Effector memory CD8-positive, alpha-beta T cell (primary cell): ENCODE data around the gene CLDN12.
"Not testable (repeated sequence)": the region's sequence is repeated elsewhere in the genome, so short reads cannot be mapped to it uniquely, and the experiment has no call there.

ENCODE experiments used
- ATAC-seq: fragments of 150-1000 bp; cut with Tn5 transposase; replicated peaks from 2 replicates; pipeline ENCODE4 v1.10.0; 2021; ENCODE audit warnings: mild to moderate bottlenecking, moderate library complexity
- DNase-seq, 3 experiments: peaks; one replicate each; pipeline ENCODE4 v3.0.0; 2021
- H3K27ac Mint-ChIP-seq, 2 donors: one replicate each; pipeline ENCODE4 v1.8.0; 2022; ENCODE audit warnings: mild to moderate bottlenecking in 2 of 2, mixed read lengths in 2 of 2, moderate library complexity in 2 of 2
- H3K27me3 Mint-ChIP-seq, 2 donors: one replicate each; pipeline ENCODE4 v1.8.0; 2022; ENCODE audit warnings: mixed read lengths in 2 of 2
- H3K36me3 Mint-ChIP-seq: one replicate; pipeline ENCODE4 v1.8.0; 2022; ENCODE audit warnings: mild to moderate bottlenecking, moderate library complexity, mixed read lengths; ENCODE audit not compliant: insufficient read depth
- H3K4me1 Mint-ChIP-seq, 2 donors: one replicate each; pipeline ENCODE4 v1.8.0; 2022; ENCODE audit warnings: low read depth in 2 of 2, mixed read lengths in 2 of 2
- H3K4me3 Mint-ChIP-seq, 2 donors: one replicate each; pipeline ENCODE4 v1.8.0; 2022; ENCODE audit warnings: mild to moderate bottlenecking in 2 of 2, mixed read lengths in 2 of 2, moderate library complexity in 2 of 2
- H3K9me3 Mint-ChIP-seq, 2 donors: one replicate each; pipeline ENCODE4 v1.8.0; 2022; ENCODE audit warnings: mixed read lengths in 2 of 2

The CLDN12 gene

DNA sequence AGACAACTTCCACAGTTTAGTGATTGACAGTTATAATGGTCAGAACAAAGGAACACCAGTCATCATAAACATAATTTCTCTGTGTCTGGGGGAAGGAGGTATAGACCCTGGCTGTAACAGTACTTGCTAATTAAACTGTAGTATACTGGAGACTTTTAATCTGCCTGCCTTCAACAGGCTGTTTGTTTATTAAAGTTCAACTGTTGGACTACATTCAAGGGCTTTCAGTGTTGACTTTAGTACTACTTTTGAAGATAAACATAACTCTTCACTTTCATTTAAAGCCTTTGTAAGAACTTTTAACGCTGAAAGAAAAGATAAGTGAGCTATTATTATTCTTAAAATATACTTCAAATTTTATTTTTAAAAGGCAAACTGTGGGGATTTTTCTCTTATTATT is 50.7 kb downstream of the CLDN12 start:
- Mint-ChIP-seq H3K4me3 (no peak overlapping the region), H3K27me3 (peaks cover 7 to 11% of the 10 kb centered on the region in 2 donors), H3K36me3 (no peaks in the 10 kb centered on the region), H3K27ac (no peak overlapping the region), H3K9me3 (no peaks in the 10 kb centered on the region), H3K4me1 (peaks cover 6 to 8% of the 10 kb centered on the region in 2 donors)
- ATAC-seq (no peak), DNase-seq (no peak)

DNA sequence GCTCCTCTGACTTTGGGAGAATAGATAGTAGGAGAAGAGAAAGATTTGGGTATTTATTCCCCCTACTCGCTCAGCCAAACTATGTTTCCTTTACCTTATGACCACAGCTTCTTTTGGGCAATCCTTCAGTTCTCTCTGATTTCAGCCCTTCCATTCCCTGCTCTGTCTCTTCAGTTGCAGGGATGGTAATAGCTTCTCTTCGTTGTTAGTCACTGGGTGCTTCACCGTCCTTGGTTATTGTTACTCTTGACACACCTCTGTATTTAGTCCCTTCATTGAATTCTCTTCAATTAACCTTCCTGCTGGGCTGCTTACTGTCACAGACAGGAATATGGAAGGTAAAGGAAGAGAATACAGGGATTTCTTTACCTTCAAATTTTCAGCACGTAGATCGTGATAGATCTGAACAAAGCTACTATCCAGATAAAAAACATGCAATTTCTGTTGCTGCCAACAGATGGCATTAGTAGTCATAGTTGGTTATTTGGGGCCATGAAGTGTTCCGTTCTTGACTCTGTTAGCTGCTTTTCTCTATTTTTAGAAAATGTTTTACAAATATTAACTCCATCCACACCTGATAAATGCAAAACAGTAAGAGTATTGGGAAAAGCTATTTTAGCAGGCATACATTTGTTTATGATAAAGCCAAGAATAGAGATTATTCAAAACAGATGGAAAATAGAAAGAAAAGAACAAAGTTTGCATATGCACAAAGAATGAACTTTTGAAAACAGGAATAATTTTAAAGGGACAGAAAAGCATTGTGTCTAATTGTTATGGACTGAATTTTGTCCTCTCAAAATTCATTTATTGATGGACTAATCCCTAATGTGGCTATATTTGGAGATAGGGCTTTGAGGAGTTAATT is 52.1 kb downstream of the CLDN12 start:
- Mint-ChIP-seq H3K4me3 (peak overlapping the region; percentile 24 to 38), H3K4me1 (peaks cover 6 to 8% of the 10 kb centered on the region in 2 donors), H3K27ac (peak overlapping the region in 1 of 2 donors; percentile 65), H3K36me3 (no peaks in the 10 kb centered on the region), H3K27me3 (peaks cover 7 to 11% of the 10 kb centered on the region in 2 donors), H3K9me3 (no peaks in the 10 kb centered on the region)
- ATAC-seq (peak; percentile 69), DNase-seq (peak in 1 of 3 experiments; percentile 8)

DNA sequence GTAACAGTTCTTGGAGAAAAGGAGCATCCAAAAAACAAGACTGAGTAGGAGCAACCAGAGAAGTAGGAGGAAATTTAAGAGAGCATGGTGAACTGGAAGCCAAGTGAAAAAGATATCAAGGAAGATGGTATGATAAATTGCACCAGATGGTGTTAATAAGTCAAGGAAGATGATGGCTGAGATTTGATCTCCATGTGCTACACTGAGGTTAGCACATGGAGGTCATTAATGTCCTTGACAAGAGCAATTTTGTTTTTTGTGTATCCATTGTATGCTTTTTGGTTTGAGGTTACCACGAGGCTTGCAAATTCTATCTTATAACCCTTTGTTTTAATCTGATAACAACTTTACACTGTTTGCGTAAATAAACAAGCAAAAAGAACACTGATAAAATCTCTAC is 54.8 kb downstream of the CLDN12 start:
- ATAC-seq (no peak), DNase-seq (no peak)
- H3K27ac Mint-ChIP-seq, result no peak overlapping the region
- no peaks in the 10 kb centered on the region for H3K36me3 Mint-ChIP-seq
- no peak overlapping the region for H3K4me3 Mint-ChIP-seq
- H3K9me3 Mint-ChIP-seq, result no peaks in the 10 kb centered on the region
- peaks cover 7 to 11% of the 10 kb centered on the region in 2 donors for H3K27me3 Mint-ChIP-seq
- H3K4me1 Mint-ChIP-seq, result peaks cover 8% of the 10 kb centered on the region in 2 donors

DNA sequence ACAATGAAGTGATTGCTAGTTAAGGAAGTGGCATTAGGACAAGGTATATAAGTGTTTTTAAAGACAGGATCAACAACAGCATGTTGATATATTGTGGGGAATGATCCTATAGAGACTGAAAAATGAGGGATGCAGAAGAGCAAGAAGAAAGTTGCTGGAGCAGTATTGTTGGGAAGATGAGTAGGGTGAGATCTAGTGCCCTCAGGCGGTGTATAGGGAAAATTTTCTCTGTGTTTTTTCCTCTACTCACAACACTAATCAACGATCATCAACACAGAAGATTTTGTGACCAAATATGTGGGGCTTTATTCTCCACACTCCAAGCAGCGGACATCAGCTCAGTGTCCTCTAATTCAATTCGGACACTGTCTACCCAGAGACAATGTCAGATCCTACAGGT is 56.6 kb downstream of the CLDN12 start:
- Mint-ChIP-seq H3K4me3 (no peak overlapping the region), H3K36me3 (no peaks in the 10 kb centered on the region), H3K27me3 (peaks cover 7 to 11% of the 10 kb centered on the region in 2 donors), H3K27ac (no peak overlapping the region), H3K4me1 (peaks cover 12 to 15% of the 10 kb centered on the region in 2 donors), H3K9me3 (peaks cover 0 to 2% of the 10 kb centered on the region in 2 donors)
- DNase-seq (no peak), ATAC-seq (no peak)

DNA sequence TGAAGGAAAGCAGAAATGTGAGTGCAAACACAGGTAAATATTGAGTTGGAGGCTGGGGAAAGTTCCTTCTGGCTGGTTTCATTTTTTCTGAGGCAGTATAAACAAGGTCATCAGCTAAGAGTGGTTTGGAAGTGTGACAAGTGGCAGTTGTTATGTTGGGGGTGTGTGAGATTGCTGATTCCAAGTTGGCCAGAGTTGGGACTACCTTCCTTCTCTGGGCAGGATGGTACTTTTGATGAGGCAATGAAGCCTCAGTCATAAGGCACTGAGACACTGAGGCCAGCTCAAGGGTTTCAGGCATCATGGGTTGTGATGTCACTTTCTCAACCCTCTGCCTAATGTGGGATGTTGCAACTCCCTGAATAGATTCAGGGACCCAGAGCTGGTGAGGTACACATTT is 58.0 kb downstream of the CLDN12 start:
- H3K27me3 Mint-ChIP-seq, result no peaks in the 10 kb centered on the region
- ATAC-seq (no peak), DNase-seq (no peak)
- peaks cover 0 to 2% of the 10 kb centered on the region in 2 donors for H3K9me3 Mint-ChIP-seq
- no peaks in the 10 kb centered on the region for H3K36me3 Mint-ChIP-seq
- no peak overlapping the region for H3K4me3 Mint-ChIP-seq
- peaks cover 4 to 9% of the 10 kb centered on the region in 2 donors for H3K4me1 Mint-ChIP-seq
- H3K27ac Mint-ChIP-seq, result no peak overlapping the region

DNA sequence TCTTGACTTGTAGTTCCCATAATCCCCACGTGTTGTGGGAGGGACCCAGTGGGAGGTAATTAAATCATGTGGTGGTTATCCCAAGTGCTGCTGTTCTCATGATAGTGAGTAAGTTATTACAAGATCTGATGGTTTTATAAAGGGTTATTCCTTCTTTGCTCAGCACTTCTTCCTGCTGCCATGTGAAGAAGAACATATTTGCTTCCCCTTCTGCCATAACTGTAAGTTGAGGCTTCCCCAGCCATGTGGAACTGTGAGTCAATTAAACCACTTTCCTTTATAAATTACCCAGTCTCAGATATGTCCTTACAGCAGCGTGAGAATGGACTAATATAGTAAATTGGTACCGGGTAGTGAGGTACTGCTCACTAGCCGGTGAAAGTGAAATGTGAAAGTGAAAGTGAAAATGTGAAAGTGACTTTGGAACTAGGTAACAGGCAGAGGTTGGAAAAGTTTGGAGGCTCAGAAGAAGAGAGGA is 59.9 kb downstream of the CLDN12 start:
- Mint-ChIP-seq H3K4me3 (peak overlapping the region; percentile 50 to 84), H3K27ac (peak overlapping the region; percentile 2 to 89)
- peak; percentile 67 for ATAC-seq
- DNase-seq, result peak in 1 of 3 experiments; percentile 6
- H3K4me1 Mint-ChIP-seq, H3K36me3 Mint-ChIP-seq, H3K27me3 Mint-ChIP-seq, H3K9me3 Mint-ChIP-seq: not testable (repeated sequence)
